ENCODE measurements around the gene HSH2D.

- TF ChIP-seq CTCF (IDR thresholded peaks at IDR 0.05; ENCODE audit: low read length) (no peak), EZH2 (IDR thresholded peaks at IDR 0.05; ENCODE audit: borderline replicate concordance, low read length) (no peak)
These were observed 2.6 kb downstream of the HSH2D start for GRCh38 chr19:16146112-16146511.
